SKM-1 (cell line): ENCODE results near the gene TAPBP.
"Not testable (repeated sequence)": the region's sequence is repeated elsewhere in the genome, so short reads cannot be mapped to it uniquely, and the experiment has no call there.

Experiments
- DNase-seq: peaks from one replicate; lab custom pipeline; 2025; ENCODE audit not compliant: unreplicated experiment; lab: John Stamatoyannopoulos, UW

TAPBP gene

DNA sequence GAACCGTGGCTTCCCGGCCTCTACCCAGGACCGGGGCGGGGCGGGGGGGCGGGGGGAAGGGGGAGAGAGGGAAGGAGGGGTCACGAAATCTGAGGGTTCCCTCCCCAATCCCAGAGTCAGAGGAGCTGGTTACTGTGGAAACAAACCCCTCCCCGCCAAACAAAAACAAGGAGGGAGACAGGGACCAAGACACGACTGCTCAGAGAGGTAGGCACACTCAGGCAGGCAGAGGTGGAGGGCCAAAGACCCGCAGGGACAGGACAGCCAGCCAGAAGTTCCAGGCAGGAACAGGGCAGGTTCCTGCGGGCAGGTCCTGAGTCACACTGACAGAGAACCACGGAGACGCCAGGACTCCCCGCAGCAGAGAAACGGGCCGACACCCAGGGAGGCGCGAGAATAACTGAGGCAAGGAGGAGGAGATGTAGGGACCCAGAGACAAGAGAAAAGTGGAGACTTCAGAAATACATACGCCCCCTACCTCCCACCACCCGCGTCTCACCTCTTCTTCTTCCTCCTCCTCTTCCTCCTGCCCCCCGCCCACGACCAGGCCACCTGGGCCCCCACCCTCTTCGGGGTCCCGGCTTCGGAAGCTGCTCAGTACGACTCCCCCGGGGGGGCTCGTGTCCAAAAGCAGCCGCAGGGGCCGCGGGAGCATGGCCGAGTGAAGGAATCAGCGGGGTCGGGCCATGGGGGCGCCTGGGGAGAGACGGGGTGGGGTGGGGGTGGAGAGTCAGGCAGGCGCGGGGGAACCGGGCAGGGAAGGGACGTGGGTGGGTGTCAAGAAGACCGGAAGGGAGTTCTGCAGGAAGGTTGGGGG, 15.7 kb downstream of the TAPBP start:
- DNase-seq, result no peak

- no peak for DNase-seq
Measured at GRCh38 chr6:33297406-33297955, 16.4 kb downstream of the TAPBP start.

- no peak for DNase-seq
Measured at GRCh38 chr6:33296797-33297405, 17.0 kb downstream of the TAPBP start.

GRCh38 chr6:33295621-33296369, 18.1 kb downstream of the TAPBP start:
- DNase-seq, result no peak

DNA sequence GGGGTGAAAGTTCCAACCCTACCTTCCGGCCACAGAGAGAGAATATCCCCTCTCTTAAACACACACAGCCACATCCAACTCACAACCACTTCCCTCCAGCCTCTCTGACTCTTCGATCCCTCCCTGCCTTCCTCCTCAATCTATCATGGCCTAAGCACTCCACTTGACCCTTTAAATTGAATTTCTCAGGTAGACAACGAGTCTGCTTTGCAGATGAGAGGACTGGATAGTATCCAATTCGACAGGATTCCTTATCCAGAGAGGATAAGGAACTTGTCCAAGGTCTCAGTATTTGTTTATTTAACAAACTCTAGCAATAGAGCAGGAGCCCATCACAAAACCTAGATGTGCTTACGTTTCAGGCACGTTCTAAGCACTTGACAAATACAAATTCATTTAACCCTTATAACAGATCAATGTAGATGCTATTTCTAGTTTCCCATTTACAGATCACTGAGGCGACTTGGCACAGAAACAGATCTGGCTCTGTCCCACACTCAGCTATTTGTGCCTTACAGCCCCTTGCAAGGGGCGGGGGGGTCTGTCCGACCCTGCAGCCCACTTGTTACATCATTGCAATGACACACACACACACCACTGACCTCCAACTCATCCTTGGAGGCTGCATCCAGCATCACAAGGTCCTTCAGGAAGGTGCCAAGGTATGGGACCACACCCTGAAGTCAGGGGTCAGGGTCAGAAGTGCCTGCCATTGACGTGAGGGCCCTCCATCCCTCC, 19.6 kb downstream of the TAPBP start:
- DNase-seq, result no peak

DNA sequence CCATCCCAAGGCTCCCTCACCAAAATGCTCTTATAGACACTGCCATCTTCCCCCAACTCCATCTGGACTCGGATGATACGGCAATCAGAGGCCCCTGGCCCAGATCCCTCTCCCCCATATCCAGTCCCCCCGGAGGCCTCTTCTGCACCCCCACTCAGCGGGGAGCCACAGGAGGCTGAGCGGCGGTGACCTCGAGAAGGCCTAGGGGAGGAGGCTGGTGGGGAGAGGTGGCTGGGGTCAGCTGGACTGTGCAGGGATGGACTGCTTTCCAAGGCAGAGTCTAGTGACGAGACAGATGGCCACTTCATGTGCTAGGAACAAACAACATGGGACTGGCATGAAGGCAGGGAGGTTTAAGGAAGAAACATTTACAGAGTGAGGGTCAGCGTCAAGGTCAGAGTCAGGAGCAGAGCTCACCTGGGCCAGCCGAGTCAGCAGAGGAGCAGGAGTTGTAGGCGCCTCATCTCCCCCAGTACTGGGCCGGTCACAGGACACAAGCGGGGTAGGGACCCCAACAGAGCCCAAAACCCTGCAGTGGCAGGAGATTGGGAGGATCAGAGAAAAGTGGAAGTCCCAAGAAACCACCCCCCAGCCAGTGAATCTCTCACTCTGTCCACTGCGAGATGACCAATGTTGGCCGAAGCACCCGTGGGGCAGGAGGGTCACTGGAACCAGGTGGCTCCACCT, 20.7 kb downstream of the TAPBP start:
- DNase-seq, result no peak

GRCh38 chr6:33290459-33290858, 23.4 kb downstream of the TAPBP start:
- no peak for DNase-seq

DNA sequence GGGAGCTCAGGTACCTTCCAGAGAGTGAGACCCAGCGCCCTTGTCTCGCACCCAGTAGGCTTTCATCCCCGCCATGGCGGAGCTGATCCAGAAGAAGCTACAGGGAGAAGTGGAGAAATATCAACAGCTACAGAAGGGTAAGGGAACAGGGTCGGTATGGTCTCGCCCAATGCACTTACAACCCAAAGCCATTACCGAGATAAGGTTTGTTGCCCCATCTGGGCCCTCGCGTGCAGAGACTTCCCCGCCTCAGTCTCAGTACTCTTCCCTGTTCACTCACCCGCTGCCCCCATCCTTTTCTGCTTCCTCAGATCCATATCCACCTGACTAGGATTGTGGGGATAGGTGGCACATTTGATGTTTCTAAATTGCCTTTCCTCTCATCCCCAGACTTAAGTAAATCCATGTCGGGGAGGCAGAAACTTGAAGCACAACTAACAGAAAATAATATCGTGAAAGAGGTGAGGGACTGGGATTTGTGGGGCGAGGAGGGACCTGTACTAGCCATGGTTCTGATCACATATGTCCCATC, 24.0 kb downstream of the TAPBP start:
- no peak for DNase-seq

DNA sequence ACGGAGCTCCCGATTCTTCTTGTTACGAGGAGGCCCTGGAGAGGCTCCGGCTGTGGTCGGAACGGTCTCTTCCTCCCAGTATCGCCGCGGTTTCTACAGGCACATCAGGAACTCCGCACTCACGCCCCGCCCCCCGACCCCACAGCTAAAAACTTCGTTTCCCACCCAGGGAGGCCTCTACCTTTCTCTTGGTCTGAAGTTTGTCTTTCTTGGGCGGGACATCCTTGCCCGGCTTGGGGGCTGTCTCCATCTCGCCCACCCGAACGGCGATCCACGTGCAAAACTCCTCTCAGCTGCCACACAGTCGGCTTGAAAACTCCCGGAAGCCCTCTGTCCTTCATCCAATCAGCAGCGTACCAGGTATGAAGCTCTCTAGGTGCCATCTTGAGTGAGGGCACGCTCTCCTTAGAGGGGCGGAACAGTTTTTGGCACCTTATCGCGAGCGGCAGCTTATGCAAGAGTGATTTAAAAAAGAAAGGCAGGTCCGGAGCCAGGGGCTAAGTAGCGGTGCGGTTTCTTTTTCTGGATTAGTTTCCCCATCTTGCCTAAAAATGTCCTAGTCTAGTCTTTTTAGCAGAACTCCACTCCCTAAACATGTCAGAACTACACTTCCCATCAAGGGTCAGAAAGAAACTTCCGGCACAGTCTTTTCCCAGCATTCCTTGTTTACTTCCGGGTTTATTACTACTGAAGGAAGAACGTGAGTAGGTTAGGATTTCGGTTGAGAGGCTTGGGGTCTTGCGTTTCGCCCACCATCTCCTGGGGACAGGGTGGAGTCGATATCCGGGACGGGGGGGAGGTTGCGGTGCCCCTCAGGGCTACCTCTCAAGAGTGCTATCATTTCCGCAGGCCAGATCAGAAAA, 24.7 kb downstream of the TAPBP start, which contains the start of the genes PFDN6 and WDR46:
TSS of gene PFDN6 (plus strand) at position 681 of the 863 bp plus-strand sequence. CDS start 256 bp downstream, outside the sequence.
TSS of gene WDR46 (minus strand) at position 319 of the 863 bp plus-strand sequence. CDS start at position 250, 69 bp downstream.
- DNase-seq, result peak; percentile 97

DNA sequence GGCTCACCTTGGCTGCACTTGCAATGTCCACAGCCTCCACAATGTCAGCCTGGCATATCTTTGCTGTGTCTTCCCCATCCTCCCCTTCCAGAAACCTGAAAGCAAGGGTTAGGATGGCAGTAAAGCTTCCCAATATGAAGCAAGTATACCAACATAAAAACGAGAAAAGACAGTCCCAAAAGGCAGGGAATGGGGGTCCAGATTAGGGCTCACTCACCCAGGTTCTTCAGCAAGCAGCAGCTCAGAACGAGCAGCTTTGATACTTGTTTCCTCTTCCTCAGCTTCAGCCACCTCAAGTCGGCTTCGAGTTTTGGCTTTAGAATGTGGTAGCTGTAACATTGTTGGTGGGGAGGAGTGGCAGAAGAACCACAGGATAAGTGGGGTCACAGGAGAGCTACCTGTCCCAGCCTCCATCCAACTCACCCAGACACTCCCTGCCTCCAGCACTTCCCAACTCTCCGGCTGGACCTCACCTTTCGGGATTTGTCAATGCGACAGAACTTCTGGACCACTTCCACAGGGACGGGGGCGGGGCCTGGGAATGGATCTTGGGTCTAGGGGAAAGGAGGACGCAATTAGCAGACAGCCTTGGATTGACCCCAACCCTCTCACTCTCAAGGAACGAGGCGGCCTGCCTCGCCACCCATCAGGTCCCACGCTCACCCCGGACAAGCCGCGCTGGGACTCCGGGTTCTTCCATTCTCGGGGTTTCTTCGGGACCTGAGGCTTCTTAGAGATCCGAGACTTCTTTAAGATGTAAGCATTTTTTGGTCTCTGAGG, 25.5 kb downstream of the TAPBP start:
- DNase-seq, result no peak

DNA sequence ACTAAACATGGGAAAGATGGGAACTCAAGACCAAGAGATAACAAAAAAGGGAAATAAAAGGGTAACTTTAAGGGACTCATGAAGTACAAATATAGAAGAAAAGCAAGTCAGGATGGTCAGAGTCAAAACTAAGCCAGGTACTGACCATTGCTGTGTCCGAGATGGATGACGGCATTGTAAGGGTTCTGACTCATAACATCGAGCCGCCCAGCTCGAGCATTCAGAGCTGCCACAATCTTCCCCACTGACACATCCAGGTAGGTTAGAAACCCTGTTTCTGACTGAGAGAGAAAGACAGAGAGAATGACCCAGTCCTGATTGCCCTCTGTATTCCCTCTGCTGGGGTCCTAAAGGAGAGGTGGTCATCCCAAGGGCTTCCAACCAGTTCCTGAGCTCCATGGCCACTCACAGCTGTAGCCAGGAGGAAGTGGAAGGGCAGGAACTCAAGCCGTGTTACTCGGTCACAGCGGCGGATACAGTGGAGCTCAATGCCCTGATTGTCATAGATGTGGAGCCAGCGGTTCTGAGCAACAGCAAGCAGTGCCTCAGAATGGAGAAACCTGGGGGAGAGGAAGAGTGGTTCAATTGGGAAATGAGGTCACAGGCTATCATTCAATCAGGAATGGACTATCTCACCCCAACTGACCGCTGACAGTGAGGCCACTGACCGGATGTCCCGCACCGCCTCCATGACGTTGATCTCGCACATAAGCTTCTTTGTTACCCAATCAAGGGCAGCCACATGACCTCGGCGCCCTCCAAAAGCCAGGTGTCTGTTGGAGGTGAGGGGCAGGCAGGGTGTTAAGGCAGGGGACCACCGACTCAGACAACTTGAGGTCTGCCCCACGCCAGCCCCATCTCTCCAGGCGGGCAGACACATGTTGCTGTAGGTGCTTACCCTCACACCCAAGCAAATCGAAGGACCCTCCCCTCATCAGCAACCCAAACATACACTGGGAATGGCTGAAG, 26.6 kb downstream of the TAPBP start:
- no peak for DNase-seq

- DNase-seq, result not testable (repeated sequence)
Measured at GRCh38 chr6:33285214-33285613, 28.7 kb downstream of the TAPBP start.

GRCh38 chr6:33280539-33280938, 33.3 kb downstream of the TAPBP start:
- no peak for DNase-seq

GRCh38 chr6:33279971-33280511, 33.8 kb downstream of the TAPBP start:
- no peak for DNase-seq

DNA sequence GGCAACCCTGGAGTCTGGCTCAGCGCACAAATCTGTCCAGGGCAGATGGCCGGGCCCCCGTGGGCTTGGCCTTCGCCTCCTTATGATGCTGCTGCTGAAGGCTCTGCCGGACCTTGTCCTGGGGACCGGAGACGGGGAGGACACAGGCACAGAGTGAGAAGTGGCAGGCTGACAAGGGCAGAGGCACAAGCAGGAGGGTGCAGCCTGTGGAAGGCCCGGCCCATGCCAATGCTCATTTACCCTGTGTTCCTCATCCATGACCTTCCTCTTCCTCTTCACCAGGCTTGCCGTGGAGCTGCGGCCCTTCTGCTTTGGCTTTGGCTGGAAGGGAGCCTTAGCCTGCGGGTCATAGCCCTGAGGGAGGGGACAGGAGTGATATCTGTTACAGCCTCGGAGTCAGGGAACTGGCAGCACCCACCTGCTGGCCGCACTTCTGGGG, 34.6 kb downstream of the TAPBP start:
- no peak for DNase-seq

DNA sequence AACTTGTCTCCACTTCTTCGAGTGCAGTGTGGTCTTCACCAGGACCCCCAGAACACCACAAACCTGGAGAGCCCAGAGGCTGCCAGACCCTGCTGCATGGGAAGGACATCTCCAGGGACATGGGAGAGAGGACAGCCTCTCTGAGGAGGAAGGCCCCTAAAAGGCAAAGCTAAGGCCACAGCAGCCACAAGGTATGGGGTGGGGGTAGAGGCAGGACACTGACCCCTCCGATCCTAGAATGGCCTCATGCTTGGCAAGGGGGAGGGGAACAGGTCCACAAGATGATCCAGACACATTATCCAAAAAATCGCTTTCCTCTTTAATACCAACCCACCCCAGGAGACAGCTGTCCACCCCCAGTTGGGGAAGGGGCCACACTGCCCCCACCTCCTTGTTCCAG, 35.1 kb downstream of the TAPBP start:
- DNase-seq, result no peak

DNA sequence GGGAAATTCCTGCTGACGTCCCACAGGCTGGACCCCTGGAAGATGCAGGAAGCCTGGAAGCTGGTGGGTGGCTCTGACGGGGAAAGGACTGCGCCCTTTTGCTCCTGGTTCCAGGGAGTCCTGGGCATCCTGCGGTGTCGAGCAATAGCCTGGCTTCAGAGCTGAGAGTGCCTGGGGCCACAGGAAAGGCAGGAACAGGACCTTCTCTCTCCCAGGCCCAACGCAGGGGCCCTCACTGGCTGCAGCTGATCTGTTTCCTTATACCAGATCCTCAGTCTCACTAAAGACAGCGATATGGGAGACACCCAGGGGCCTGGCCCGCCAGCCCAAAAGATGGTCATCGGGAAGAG, 35.5 kb downstream of the TAPBP start:
- DNase-seq, result no peak
